Measurements from ENCODE around the gene NR5A2. TPM values are rescaled to one million over a fixed set of nuclear protein-coding genes. Genes with fewer than 3 reads are reported as not detected.

Gene NR5A2
- total RNA-seq, 4 donors from 2014 or later, result 3.8 to 9.0 (median 4.5) TPM

GRCh38 chr1:200107004-200107470 is 79.5 kb downstream of the NR5A2 start:
- WGBS, 2 donors, result 39 to 44% methylated on average over 8 of the region's 8 CpGs
- Histone ChIP-seq H3K4me3 (no peak overlapping the region), H3K4me1 (peaks cover 0 to 9% (median 0%) of the 10 kb centered on the region in 4 donors), H3K9me3 (no peaks in the 10 kb centered on the region), H3K27me3 (no peaks in the 10 kb centered on the region), H3K36me3 (no peaks in the 10 kb centered on the region), H3K27ac (no peak overlapping the region)
- DNase-seq (ENCODE audit: low spot score in 2 of 2), result no peak
- TF ChIP-seq EP300 (IDR thresholded peaks at IDR 0.05) (no peak), POLR2A (IDR thresholded peaks at IDR 0.05) (no peak), CTCF (IDR thresholded peaks at IDR 0.05) (no peak)

GRCh38 chr1:200108659-200109058 is 81.1 kb downstream of the NR5A2 start:
- H3K27me3 ChIP-seq, result no peaks in the 10 kb centered on the region
- H3K9me3 ChIP-seq, result no peaks in the 10 kb centered on the region
- no peak overlapping the region for H3K4me3 ChIP-seq
- no peaks in the 10 kb centered on the region for H3K36me3 ChIP-seq
- 38% methylated on average over 1 of the region's 1 CpG for WGBS, 2 donors
- TF ChIP-seq CTCF (IDR thresholded peaks at IDR 0.05) (no peak), POLR2A (IDR thresholded peaks at IDR 0.05) (no peak), EP300 (IDR thresholded peaks at IDR 0.05) (no peak)
- no peak overlapping the region for H3K27ac ChIP-seq
- H3K4me1 ChIP-seq, result peaks cover 0 to 9% (median 0%) of the 10 kb centered on the region in 4 donors
- DNase-seq (ENCODE audit: low spot score in 2 of 2), result no peak

GRCh38 chr1:200112290-200112689 is 84.8 kb downstream of the NR5A2 start:
- Histone ChIP-seq H3K9me3 (no peaks in the 10 kb centered on the region), H3K4me3 (no peak overlapping the region), H3K4me1 (peaks cover 0 to 3% (median 0%) of the 10 kb centered on the region in 4 donors), H3K36me3 (no peaks in the 10 kb centered on the region), H3K27me3 (no peaks in the 10 kb centered on the region), H3K27ac (no peak overlapping the region)
- no peak for DNase-seq (ENCODE audit: low spot score in 2 of 2)
- 81 to 85% methylated on average over 3 of the region's 3 CpGs for WGBS, 2 donors
- TF ChIP-seq EP300 (IDR thresholded peaks at IDR 0.05) (no peak), POLR2A (IDR thresholded peaks at IDR 0.05) (no peak), CTCF (IDR thresholded peaks at IDR 0.05) (no peak)

- TF ChIP-seq POLR2A (IDR thresholded peaks at IDR 0.05) (no peak), EP300 (IDR thresholded peaks at IDR 0.05) (no peak), CTCF (IDR thresholded peaks at IDR 0.05) (no peak)
- Histone ChIP-seq H3K27me3 (no peaks in the 10 kb centered on the region), H3K4me1 (no peaks in the 10 kb centered on the region), H3K36me3 (no peaks in the 10 kb centered on the region), H3K4me3 (no peak overlapping the region), H3K27ac (no peak overlapping the region), H3K9me3 (no peaks in the 10 kb centered on the region)
- 84 to 85% methylated on average over 1 of the region's 1 CpG for WGBS, 2 donors
- no peak for DNase-seq (ENCODE audit: low spot score in 2 of 2)
Measured at GRCh38 chr1:200115532-200115931, 88.0 kb downstream of the NR5A2 start.

- WGBS, 2 donors, result 88 to 92% methylated on average over 1 of the region's 1 CpG
Measured at GRCh38 chr1:200116324-200116723, 88.8 kb downstream of the NR5A2 start.

More at GRCh38 chr1:200116324-200116723, 88.8 kb downstream of the NR5A2 start:
- Histone ChIP-seq H3K4me1 (no peaks in the 10 kb centered on the region), H3K36me3 (no peaks in the 10 kb centered on the region), H3K27ac (no peak overlapping the region), H3K27me3 (no peaks in the 10 kb centered on the region), H3K9me3 (no peaks in the 10 kb centered on the region), H3K4me3 (no peak overlapping the region)
- TF ChIP-seq CTCF (IDR thresholded peaks at IDR 0.05) (no peak), EP300 (IDR thresholded peaks at IDR 0.05) (no peak), POLR2A (IDR thresholded peaks at IDR 0.05) (no peak)
- no peak for DNase-seq (ENCODE audit: low spot score in 2 of 2)
